Mesothelial cell of epicardium (in vitro differentiated cells): Measurements from ENCODE around the gene CLMP. TPM values are rescaled to one million over a fixed set of nuclear protein-coding genes. Genes with fewer than 3 reads are reported as not detected.

ENCODE experiments used
- DNase-seq, 2 experiments: peaks; one replicate each; pipeline ENCODE4 v3.0.0; 2021; ENCODE audit warnings: low spot score in 2 of 2; ENCODE audit not compliant: unreplicated experiment in 2 of 2
- H3K27ac Mint-ChIP-seq: 2 replicates; pipeline ENCODE4 v1.8.0; 2021; ENCODE audit warnings: mixed read lengths
- H3K27me3 Mint-ChIP-seq: 2 replicates; pipeline ENCODE4 v1.8.0; 2021; ENCODE audit warnings: low read depth, mixed read lengths
- H3K36me3 Mint-ChIP-seq: 2 replicates; pipeline ENCODE4 v1.8.0; 2021; ENCODE audit warnings: mixed read lengths
- H3K4me1 Mint-ChIP-seq: 2 replicates; pipeline ENCODE4 v1.8.0; 2021; ENCODE audit warnings: mixed read lengths
- H3K4me3 Mint-ChIP-seq: 2 replicates; pipeline ENCODE4 v1.8.0; 2021; ENCODE audit warnings: mild to moderate bottlenecking, moderate library complexity, mixed read lengths
- H3K9me3 Mint-ChIP-seq: 2 replicates; pipeline ENCODE4 v1.8.0; 2021; ENCODE audit warnings: mixed read lengths
- CTCF ChIP-seq: fragments of 200-600 bp; sonication (generic); IDR thresholded peaks from one replicate; pipeline ENCODE4 v1.5.0; 2021; ENCODE audit warnings: antibody characterized with exemption; ENCODE audit not compliant: unreplicated experiment
- total RNA-seq: library from RNA; stranded (reverse); gene quantifications from 3 replicates; pipeline ENCODE4 v1.2.1, GENCODE V29; 2021

Gene CLMP, protein sequence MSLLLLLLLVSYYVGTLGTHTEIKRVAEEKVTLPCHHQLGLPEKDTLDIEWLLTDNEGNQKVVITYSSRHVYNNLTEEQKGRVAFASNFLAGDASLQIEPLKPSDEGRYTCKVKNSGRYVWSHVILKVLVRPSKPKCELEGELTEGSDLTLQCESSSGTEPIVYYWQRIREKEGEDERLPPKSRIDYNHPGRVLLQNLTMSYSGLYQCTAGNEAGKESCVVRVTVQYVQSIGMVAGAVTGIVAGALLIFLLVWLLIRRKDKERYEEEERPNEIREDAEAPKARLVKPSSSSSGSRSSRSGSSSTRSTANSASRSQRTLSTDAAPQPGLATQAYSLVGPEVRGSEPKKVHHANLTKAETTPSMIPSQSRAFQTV
- total RNA-seq = 16.3 to 18.9 TPM (median 18.0 TPM) in 3 replicates

DNA sequence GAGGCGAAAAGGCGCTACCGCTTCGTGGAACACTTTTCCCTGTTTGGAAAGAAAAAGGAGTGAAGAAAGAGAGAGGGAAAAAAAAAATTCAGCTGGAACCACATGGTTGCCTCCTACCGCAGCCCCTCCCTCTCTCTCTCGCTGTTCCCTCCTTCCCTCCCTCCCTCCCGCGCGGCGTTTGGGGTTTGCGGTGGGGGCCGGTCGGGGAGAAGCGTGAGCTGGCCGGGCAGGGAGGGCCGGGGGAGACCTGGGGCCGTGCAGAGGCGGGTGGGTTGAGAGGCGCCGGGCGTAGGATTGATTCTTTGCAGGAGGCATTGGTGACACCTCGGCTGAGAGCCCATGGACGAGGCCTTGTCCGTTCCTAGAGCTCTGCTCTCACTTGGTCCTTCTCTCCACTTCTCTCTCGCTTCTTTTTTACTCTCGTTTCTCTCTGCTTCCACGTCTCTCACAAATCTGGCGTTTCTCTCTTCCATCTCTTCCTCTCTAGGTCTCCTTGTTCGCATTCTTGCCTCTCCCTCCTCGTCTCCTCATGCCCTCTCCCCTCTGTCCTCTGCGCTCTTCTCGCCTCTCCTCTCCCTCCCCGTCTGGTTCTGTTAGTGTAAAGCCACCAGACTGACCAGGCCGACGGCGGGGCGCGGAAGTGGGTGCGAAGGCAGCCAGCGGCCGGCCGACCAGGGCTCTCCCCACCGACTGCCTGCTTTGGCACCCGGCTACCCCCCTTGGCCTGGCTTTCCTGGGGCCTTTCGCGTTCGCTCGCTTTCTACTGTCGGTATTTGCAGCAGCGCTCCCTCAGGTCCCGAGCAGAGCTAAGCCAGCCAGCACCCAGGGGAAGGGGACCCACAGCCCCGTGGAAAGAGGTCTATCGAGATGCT, at the start of gene CLMP:
Gene CLMP, minus strand, starts transcription at position 61 of the 872 bp plus-strand sequence. CDS start 308 bp downstream, outside the sequence.
- DNase-seq = peak in 1 of 2 experiments; percentile 43
- Mint-ChIP-seq H3K27ac (peak within 1 kb of the TSS; percentile 85), H3K4me1 (peaks cover 28% of the 10 kb centered on the region), H3K4me3 (peak within 1 kb of the TSS; percentile 77), H3K27me3 (peaks cover 75% of the 10 kb centered on the region), H3K9me3 (no peaks in the 10 kb centered on the region), H3K36me3 (no peaks in the 10 kb centered on the region)
- no peak for TF ChIP-seq CTCF

GRCh38 chr11:123241874-123242543, 47.0 kb upstream of the CLMP start:
- Mint-ChIP-seq H3K27me3 (no peaks in the 10 kb centered on the region), H3K4me1 (peaks cover under 1% of the 10 kb centered on the region), H3K9me3 (no peaks in the 10 kb centered on the region), H3K36me3 (no peaks in the 10 kb centered on the region), H3K4me3 (no peak overlapping the region), H3K27ac (no peak overlapping the region)
- no peak for DNase-seq
- no peak for TF ChIP-seq CTCF

GRCh38 chr11:123241294-123241693, 46.2 kb upstream of the CLMP start:
- no peaks in the 10 kb centered on the region for H3K36me3 Mint-ChIP-seq
- no peaks in the 10 kb centered on the region for H3K9me3 Mint-ChIP-seq
- no peak for TF ChIP-seq CTCF
- H3K27me3 Mint-ChIP-seq = no peaks in the 10 kb centered on the region
- DNase-seq = no peak
- no peaks in the 10 kb centered on the region for H3K4me1 Mint-ChIP-seq
- no peak overlapping the region for H3K4me3 Mint-ChIP-seq
- no peak overlapping the region for H3K27ac Mint-ChIP-seq

- Mint-ChIP-seq H3K4me3 (no peak overlapping the region), H3K4me1 (peaks cover 2% of the 10 kb centered on the region), H3K27me3 (no peaks in the 10 kb centered on the region), H3K9me3 (no peaks in the 10 kb centered on the region), H3K36me3 (no peaks in the 10 kb centered on the region), H3K27ac (no peak overlapping the region)
- TF ChIP-seq CTCF = no peak
- DNase-seq = no peak
These were observed 44.4 kb upstream of the CLMP start for GRCh38 chr11:123239191-123240150.
